Measurements from ENCODE around the gene FGF18. TPM values are rescaled to one million over a fixed set of nuclear protein-coding genes. Genes with fewer than 3 reads are reported as not detected.

FGF18 gene
- total and polyA plus RNA-seq, 2 of the 4 experiments (the other 2 are of a cell fraction), result 0.15 TPM; not detected in 1

DNA sequence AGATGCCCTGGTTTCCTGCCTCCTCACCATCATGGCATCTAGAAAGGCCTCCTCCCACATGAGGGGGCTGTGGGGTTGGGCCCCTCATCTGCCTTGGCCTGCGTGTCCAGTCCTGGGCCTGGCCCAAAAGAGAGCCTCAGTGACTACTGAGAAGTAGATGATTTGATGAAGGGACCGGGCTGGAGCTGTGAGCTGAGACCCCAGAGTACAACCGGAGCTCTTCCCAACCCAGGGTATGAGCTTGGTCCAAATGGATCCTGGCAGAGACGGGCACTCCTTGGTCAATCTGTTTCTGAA, 62.9 kb downstream of the FGF18 start:
- H2BK120ac ChIP-seq (ENCODE audit: low read depth, low read length), result no peak overlapping the region
- H3K4ac ChIP-seq (ENCODE audit: low read depth, low read length), result no peak overlapping the region
- no peak overlapping the region for H3K9ac ChIP-seq (ENCODE audit: low read depth, low read length)
- H2AK9ac ChIP-seq (replicated peaks; ENCODE audit: low read depth, low read length, poor library complexity), result no peak overlapping the region
- H3K9me1 ChIP-seq (ENCODE audit: insufficient read depth, low read length), result no peaks in the 10 kb centered on the region
- dilution Hi-C loops (cut with HindIII; ENCODE audit: low sequenced_read_pairs, unreplicated experiment) (no loop called here), in situ Hi-C loops (cut with MboI; ENCODE audit: low sequenced_read_pairs) (no loop called here), intact Hi-C loops (cut with micrococcal nuclease) (loop anchor here (5.0 kb wide), 1 partner anchor 425 kb away; no protein-coding TSS in a partner anchor)
- 80% methylated on average over 1 of the region's 4 CpGs; no CpG with 5 or more reads in 1 of the 2 experiments for WGBS, 2 experiments (ENCODE audit: extremely low coverage in 2 of 2, insufficient read length in 1 of 2)
- no peak overlapping the region for H3K4me2 ChIP-seq (ENCODE audit: low read depth, low read length)
- DNase-seq (no peak), ATAC-seq (ENCODE audit: low read depth) (no peak)
- H2BK5ac ChIP-seq (ENCODE audit: low read depth, low read length, poor library complexity, severe bottlenecking), result no peak overlapping the region
- H2BK20ac ChIP-seq (ENCODE audit: low read depth, low read length), result no peak overlapping the region
- ChIA-PET POLR2A (ENCODE audit: unreplicated experiment) (no interaction called here), CTCF (no interaction called here)
- no peak for TF ChIP-seq MXI1 (IDR thresholded peaks at IDR 0.05; ENCODE audit: borderline replicate concordance, low read depth, low read length)
- TF ChIP-seq, protein P1, sequence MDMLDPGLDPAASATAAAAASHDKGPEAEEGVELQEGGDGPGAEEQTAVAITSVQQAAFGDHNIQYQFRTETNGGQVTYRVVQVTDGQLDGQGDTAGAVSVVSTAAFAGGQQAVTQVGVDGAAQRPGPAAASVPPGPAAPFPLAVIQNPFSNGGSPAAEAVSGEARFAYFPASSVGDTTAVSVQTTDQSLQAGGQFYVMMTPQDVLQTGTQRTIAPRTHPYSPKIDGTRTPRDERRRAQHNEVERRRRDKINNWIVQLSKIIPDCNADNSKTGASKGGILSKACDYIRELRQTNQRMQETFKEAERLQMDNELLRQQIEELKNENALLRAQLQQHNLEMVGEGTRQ (IDR thresholded peaks at IDR 0.05; ENCODE audit: low read depth, low read length), result no peak
- TF ChIP-seq CHD1 (IDR thresholded peaks at IDR 0.05; ENCODE audit: low read depth, low read length), result no peak
- no peak for TF ChIP-seq RAD21 (IDR thresholded peaks at IDR 0.05; ENCODE audit: low read length)
- no peak for TF ChIP-seq MAZ (IDR thresholded peaks at IDR 0.05; ENCODE audit: borderline replicate concordance, low read depth, low read length)
- TF ChIP-seq POLR2A (IDR thresholded peaks at IDR 0.05; ENCODE audit: low read depth, low read length), result no peak
- TF ChIP-seq SMC3 (IDR thresholded peaks at IDR 0.05; ENCODE audit: low read depth, low read length), result no peak
- TF ChIP-seq FOS (IDR thresholded peaks at IDR 0.05; ENCODE audit: low read depth, low read length), result no peak
- TF ChIP-seq BHLHE40 (IDR thresholded peaks at IDR 0.05; ENCODE audit: low read depth, low read length), result no peak
- TF ChIP-seq RCOR1 (IDR thresholded peaks at IDR 0.05; ENCODE audit: insufficient replicate concordance, low read length), result no peak
- TF ChIP-seq, protein P2, sequence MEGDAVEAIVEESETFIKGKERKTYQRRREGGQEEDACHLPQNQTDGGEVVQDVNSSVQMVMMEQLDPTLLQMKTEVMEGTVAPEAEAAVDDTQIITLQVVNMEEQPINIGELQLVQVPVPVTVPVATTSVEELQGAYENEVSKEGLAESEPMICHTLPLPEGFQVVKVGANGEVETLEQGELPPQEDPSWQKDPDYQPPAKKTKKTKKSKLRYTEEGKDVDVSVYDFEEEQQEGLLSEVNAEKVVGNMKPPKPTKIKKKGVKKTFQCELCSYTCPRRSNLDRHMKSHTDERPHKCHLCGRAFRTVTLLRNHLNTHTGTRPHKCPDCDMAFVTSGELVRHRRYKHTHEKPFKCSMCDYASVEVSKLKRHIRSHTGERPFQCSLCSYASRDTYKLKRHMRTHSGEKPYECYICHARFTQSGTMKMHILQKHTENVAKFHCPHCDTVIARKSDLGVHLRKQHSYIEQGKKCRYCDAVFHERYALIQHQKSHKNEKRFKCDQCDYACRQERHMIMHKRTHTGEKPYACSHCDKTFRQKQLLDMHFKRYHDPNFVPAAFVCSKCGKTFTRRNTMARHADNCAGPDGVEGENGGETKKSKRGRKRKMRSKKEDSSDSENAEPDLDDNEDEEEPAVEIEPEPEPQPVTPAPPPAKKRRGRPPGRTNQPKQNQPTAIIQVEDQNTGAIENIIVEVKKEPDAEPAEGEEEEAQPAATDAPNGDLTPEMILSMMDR (conservative IDR thresholded peaks at IDR 0.05; ENCODE audit: low read depth, low read length), result no peak
- no peak overlapping the region for H3K14ac ChIP-seq (replicated peaks; ENCODE audit: low read depth, low read length)
- no TSS peak for BruUV-seq (replicated peaks)
- H3K27me3 ChIP-seq (ENCODE audit: control insufficient read depth, insufficient read depth, low read length), result peaks cover 13% of the 10 kb centered on the region
- H3K23ac ChIP-seq (ENCODE audit: low read depth, low read length), result no peak overlapping the region
- no peaks in the 10 kb centered on the region for H3K36me3 ChIP-seq (ENCODE audit: control insufficient read depth, insufficient read depth, low read length)
- no peak overlapping the region for H2BK15ac ChIP-seq (ENCODE audit: low read depth, low read length)
- no peak overlapping the region for H4K8ac ChIP-seq (ENCODE audit: low read depth in 2 of 2, low read length in 2 of 2)
- no peak overlapping the region for H3K27ac ChIP-seq (ENCODE audit: insufficient read depth, low read length)
- no peak overlapping the region for H3K18ac ChIP-seq (ENCODE audit: low read depth, low read length)
- no peak overlapping the region for H2AK5ac ChIP-seq (ENCODE audit: low read depth, low read length)
- H4K5ac ChIP-seq (ENCODE audit: low read depth, low read length), result no peak overlapping the region
- no peaks in the 10 kb centered on the region for H4K20me1 ChIP-seq (ENCODE audit: insufficient read depth, low read length)
- no peak overlapping the region for H4K91ac ChIP-seq (ENCODE audit: insufficient read depth, low read depth, low read length)
- H3K56ac ChIP-seq (ENCODE audit: extremely low read depth, insufficient read depth, low read length), result no peak overlapping the region
- H3K4me1 ChIP-seq (ENCODE audit: control insufficient read depth, insufficient read depth, low read length), result peaks cover 2% of the 10 kb centered on the region; the same call in 1 of the 2 replicates
- H3K9me3 ChIP-seq (ENCODE audit: control insufficient read depth, insufficient read depth, low read length), result no peaks in the 10 kb centered on the region
- no peak overlapping the region for H2AFZ ChIP-seq (replicated peaks; ENCODE audit: low read length, poor library complexity)
- H3K4me3 ChIP-seq (ENCODE audit: insufficient read depth, low read depth, low read length), result no peak overlapping the region
- no peaks in the 10 kb centered on the region for H3K79me1 ChIP-seq (ENCODE audit: low read depth in 1 of 2, low read length in 2 of 2)
